ENCODE data around the gene IGHMBP2.

The IGHMBP2 gene

GRCh38 chr11:68905421-68906360, 2.0 kb downstream of the IGHMBP2 start:
- Histone ChIP-seq H3K18ac (ENCODE audit: low read length) (no peak overlapping the region), H3K9me3 (replicated peaks in 1 of 2; ENCODE audit: control insufficient read depth in 2 of 2, insufficient read depth in 1 of 2, low read depth in 1 of 2, low read length in 2 of 2) (no peaks in the 10 kb centered on the region), H3K27ac (replicated peaks; ENCODE audit: low read length) (no peak overlapping the region), H3K4ac (ENCODE audit: low read length) (no peak overlapping the region), H3K79me1 (ENCODE audit: low read depth, low read length) (peaks cover 13% of the 10 kb centered on the region), H2AFZ (ENCODE audit: low read length) (no peak overlapping the region), H3K27me3 (ENCODE audit: control insufficient read depth in 3 of 3, insufficient read depth in 3 of 3, low read depth in 1 of 3, low read length in 3 of 3) (no peaks in the 10 kb centered on the region), H3K14ac (ENCODE audit: low read length) (no peak overlapping the region), H2BK12ac (ENCODE audit: low read length) (no peak overlapping the region), H3K4me3 (ENCODE audit: low read length in 2 of 2) (peak overlapping the region in 1 of 2 donors; percentile 97), H3K9ac (ENCODE audit: low read depth, low read length, poor library complexity) (peak overlapping the region; percentile 22), H2AK5ac (ENCODE audit: low read depth, low read length) (no peak overlapping the region), H2BK120ac (ENCODE audit: low read depth, low read length) (no peak overlapping the region), H4K8ac (ENCODE audit: low read depth, low read length) (no peak overlapping the region), H2BK5ac (ENCODE audit: low read length) (no peak overlapping the region), H3K23ac (ENCODE audit: low read depth, low read length, poor library complexity) (no peak overlapping the region), H3K36me3 (replicated peaks in 1 of 2; ENCODE audit: control insufficient read depth in 2 of 2, insufficient read depth in 2 of 2, low read length in 2 of 2) (peaks cover 17 to 44% of the 10 kb centered on the region in 2 donors), H4K91ac (ENCODE audit: low read depth, low read length, poor library complexity) (no peak overlapping the region), H3K4me2 (ENCODE audit: insufficient read depth, low read length, poor library complexity, severe bottlenecking) (no peak overlapping the region), H3K4me1 (ENCODE audit: control insufficient read depth in 2 of 2, insufficient read depth in 1 of 2, low read depth in 1 of 2, low read length in 2 of 2) (peaks cover 4 to 7% of the 10 kb centered on the region in 2 donors), H2BK15ac (ENCODE audit: low read length) (no peak overlapping the region)
- WGBS, 2 donors (ENCODE audit: extremely low coverage in 2 of 2, insufficient read length in 2 of 2, insufficient replicate concordance in 1 of 2): no CpG with 5 or more reads among the region's 23 CpGs
- DNase-seq (ENCODE audit: low spot score): no peak

- H2BK120ac ChIP-seq (ENCODE audit: low read depth, low read length): no peak overlapping the region
- no peak overlapping the region for H2AFZ ChIP-seq (ENCODE audit: low read length)
- H3K4ac ChIP-seq (ENCODE audit: low read length): no peak overlapping the region
- H3K36me3 ChIP-seq (replicated peaks in 1 of 2; ENCODE audit: control insufficient read depth in 2 of 2, insufficient read depth in 2 of 2, low read length in 2 of 2): peaks cover 30 to 62% of the 10 kb centered on the region in 2 donors
- no peak overlapping the region for H3K27ac ChIP-seq (replicated peaks; ENCODE audit: low read length)
- WGBS, 2 donors (ENCODE audit: extremely low coverage in 2 of 2, insufficient read length in 2 of 2, insufficient replicate concordance in 1 of 2): no CpG with 5 or more reads among the region's 5 CpGs
- H3K4me2 ChIP-seq (ENCODE audit: insufficient read depth, low read length, poor library complexity, severe bottlenecking): no peak overlapping the region
- peaks cover 4 to 5% of the 10 kb centered on the region in 2 donors for H3K4me1 ChIP-seq (ENCODE audit: control insufficient read depth in 2 of 2, insufficient read depth in 1 of 2, low read depth in 1 of 2, low read length in 2 of 2)
- no peaks in the 10 kb centered on the region for H3K9me3 ChIP-seq (replicated peaks in 1 of 2; ENCODE audit: control insufficient read depth in 2 of 2, insufficient read depth in 1 of 2, low read depth in 1 of 2, low read length in 2 of 2)
- no peak overlapping the region for H4K91ac ChIP-seq (ENCODE audit: low read depth, low read length, poor library complexity)
- no peak overlapping the region for H3K18ac ChIP-seq (ENCODE audit: low read length)
- H3K9ac ChIP-seq (ENCODE audit: low read depth, low read length, poor library complexity): no peak overlapping the region
- no peak overlapping the region for H2BK15ac ChIP-seq (ENCODE audit: low read length)
- no peak overlapping the region for H2AK5ac ChIP-seq (ENCODE audit: low read depth, low read length)
- H3K79me1 ChIP-seq (ENCODE audit: low read depth, low read length): peaks cover 9% of the 10 kb centered on the region
- H2BK5ac ChIP-seq (ENCODE audit: low read length): no peak overlapping the region
- DNase-seq (ENCODE audit: low spot score): no peak
- H4K8ac ChIP-seq (ENCODE audit: low read depth, low read length): no peak overlapping the region
- H3K4me3 ChIP-seq (ENCODE audit: low read length in 2 of 2): no peak overlapping the region
- H3K23ac ChIP-seq (ENCODE audit: low read depth, low read length, poor library complexity): no peak overlapping the region
- H3K14ac ChIP-seq (ENCODE audit: low read length): no peak overlapping the region
- no peak overlapping the region for H2BK12ac ChIP-seq (ENCODE audit: low read length)
- no peaks in the 10 kb centered on the region for H3K27me3 ChIP-seq (ENCODE audit: control insufficient read depth in 3 of 3, insufficient read depth in 3 of 3, low read depth in 1 of 3, low read length in 3 of 3)
Observed at GRCh38 chr11:68908273-68908672, 4.6 kb downstream of the IGHMBP2 start.

DNA sequence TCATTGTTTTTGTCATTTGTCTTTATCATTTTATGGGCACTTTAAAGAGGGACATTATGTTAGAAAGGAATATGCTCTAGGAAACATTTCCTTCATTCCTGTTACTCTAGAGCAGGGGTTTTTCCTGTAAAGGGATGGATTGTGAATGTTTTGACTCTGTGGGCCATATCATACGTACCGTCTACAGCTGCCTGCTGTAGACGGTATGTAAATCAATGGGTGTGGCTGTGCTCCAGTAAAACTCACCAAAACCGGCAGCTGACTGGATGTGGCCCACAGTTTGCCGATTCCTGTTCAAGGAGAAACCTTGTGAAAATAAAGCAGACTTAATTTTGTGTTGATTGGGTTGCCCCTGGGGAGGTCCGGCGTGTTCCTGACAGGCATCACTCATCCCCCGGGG, 7.3 kb downstream of the IGHMBP2 start:
- H3K14ac ChIP-seq (ENCODE audit: low read length): no peak overlapping the region
- no peak overlapping the region for H3K18ac ChIP-seq (ENCODE audit: low read length)
- no peak overlapping the region for H3K9ac ChIP-seq (ENCODE audit: low read depth, low read length, poor library complexity)
- no peak overlapping the region for H2BK12ac ChIP-seq (ENCODE audit: low read length)
- H3K4me2 ChIP-seq (ENCODE audit: insufficient read depth, low read length, poor library complexity, severe bottlenecking): no peak overlapping the region
- H2BK15ac ChIP-seq (ENCODE audit: low read length): no peak overlapping the region
- no peak overlapping the region for H2BK120ac ChIP-seq (ENCODE audit: low read depth, low read length)
- no peak overlapping the region for H3K27ac ChIP-seq (replicated peaks; ENCODE audit: low read length)
- H3K23ac ChIP-seq (ENCODE audit: low read depth, low read length, poor library complexity): no peak overlapping the region
- H3K4me3 ChIP-seq (ENCODE audit: low read length in 2 of 2): no peak overlapping the region
- no peak overlapping the region for H2AK5ac ChIP-seq (ENCODE audit: low read depth, low read length)
- H3K4me1 ChIP-seq (ENCODE audit: control insufficient read depth in 2 of 2, insufficient read depth in 1 of 2, low read depth in 1 of 2, low read length in 2 of 2): no peaks in the 10 kb centered on the region
- no peak overlapping the region for H2AFZ ChIP-seq (ENCODE audit: low read length)
- H3K79me1 ChIP-seq (ENCODE audit: low read depth, low read length): peaks cover 3% of the 10 kb centered on the region
- no peak overlapping the region for H3K4ac ChIP-seq (ENCODE audit: low read length)
- no peaks in the 10 kb centered on the region for H3K9me3 ChIP-seq (replicated peaks in 1 of 2; ENCODE audit: control insufficient read depth in 2 of 2, insufficient read depth in 1 of 2, low read depth in 1 of 2, low read length in 2 of 2)
- no peak for DNase-seq (ENCODE audit: low spot score)
- H4K8ac ChIP-seq (ENCODE audit: low read depth, low read length): no peak overlapping the region
- no peak overlapping the region for H4K91ac ChIP-seq (ENCODE audit: low read depth, low read length, poor library complexity)
- whole genome bisulfite sequencing, 2 donors (ENCODE audit: extremely low coverage in 2 of 2, insufficient read length in 2 of 2, insufficient replicate concordance in 1 of 2): no CpG with 5 or more reads among the region's 8 CpGs
- no peaks in the 10 kb centered on the region for H3K27me3 ChIP-seq (ENCODE audit: control insufficient read depth in 3 of 3, insufficient read depth in 3 of 3, low read depth in 1 of 3, low read length in 3 of 3)
- no peak overlapping the region for H2BK5ac ChIP-seq (ENCODE audit: low read length)
- peaks cover 39 to 84% of the 10 kb centered on the region in 2 donors for H3K36me3 ChIP-seq (replicated peaks in 1 of 2; ENCODE audit: control insufficient read depth in 2 of 2, insufficient read depth in 2 of 2, low read length in 2 of 2)

- Histone ChIP-seq H2BK12ac (ENCODE audit: low read length) (no peak overlapping the region), H3K9ac (ENCODE audit: low read depth, low read length, poor library complexity) (no peak overlapping the region), H2AFZ (ENCODE audit: low read length) (no peak overlapping the region), H3K4me1 (ENCODE audit: control insufficient read depth in 2 of 2, insufficient read depth in 1 of 2, low read depth in 1 of 2, low read length in 2 of 2) (no peaks in the 10 kb centered on the region), H3K4me2 (ENCODE audit: insufficient read depth, low read length, poor library complexity, severe bottlenecking) (no peak overlapping the region), H2BK5ac (ENCODE audit: low read length) (no peak overlapping the region), H4K91ac (ENCODE audit: low read depth, low read length, poor library complexity) (no peak overlapping the region), H3K4me3 (ENCODE audit: low read length in 2 of 2) (no peak overlapping the region), H3K27me3 (ENCODE audit: control insufficient read depth in 3 of 3, insufficient read depth in 3 of 3, low read depth in 1 of 3, low read length in 3 of 3) (no peaks in the 10 kb centered on the region), H3K18ac (ENCODE audit: low read length) (no peak overlapping the region), H3K9me3 (replicated peaks in 1 of 2; ENCODE audit: control insufficient read depth in 2 of 2, insufficient read depth in 1 of 2, low read depth in 1 of 2, low read length in 2 of 2) (no peaks in the 10 kb centered on the region), H3K79me1 (ENCODE audit: low read depth, low read length) (peaks cover 3% of the 10 kb centered on the region), H3K14ac (ENCODE audit: low read length) (no peak overlapping the region), H3K4ac (ENCODE audit: low read length) (no peak overlapping the region), H2AK5ac (ENCODE audit: low read depth, low read length) (no peak overlapping the region), H3K36me3 (replicated peaks in 1 of 2; ENCODE audit: control insufficient read depth in 2 of 2, insufficient read depth in 2 of 2, low read length in 2 of 2) (peaks cover 44 to 88% of the 10 kb centered on the region in 2 donors), H2BK120ac (ENCODE audit: low read depth, low read length) (no peak overlapping the region), H3K23ac (ENCODE audit: low read depth, low read length, poor library complexity) (no peak overlapping the region), H2BK15ac (ENCODE audit: low read length) (no peak overlapping the region), H3K27ac (replicated peaks; ENCODE audit: low read length) (no peak overlapping the region), H4K8ac (ENCODE audit: low read depth, low read length) (no peak overlapping the region)
- no CpG with 5 or more reads among the region's 16 CpGs for WGBS, 2 donors (ENCODE audit: extremely low coverage in 2 of 2, insufficient read length in 2 of 2, insufficient replicate concordance in 1 of 2)
- DNase-seq (ENCODE audit: low spot score): no peak
Observed at GRCh38 chr11:68911731-68912130, 8.0 kb downstream of the IGHMBP2 start.

Data from neuronal stem cell (in vitro differentiated cells).